Fibroblast of lung (primary cell): ENCODE measurements around the gene CTSZ.

Source experiments
- EZH2 ChIP-seq: IDR thresholded peaks from 2 replicates; pipeline ENCODE4 v1.5.1; 2012; ENCODE audit warnings: low read length, control low read depth, mild to moderate bottlenecking; ENCODE audit errors: missing control alignments
- TF ChIP-seq, protein P1 (sequence below), 2 donors: IDR thresholded peaks in 1 of 2; conservative IDR thresholded peaks in 1 of 2; 1 replicate in 1 of 2; 2 replicates in 1 of 2; pipeline ENCODE4 v1.5.1; 2011 to 2012; ENCODE audit warnings: low read length in 2 of 2, control low read depth in 1 of 2, inconsistent platforms in 1 of 2, low read depth in 1 of 2, mild to moderate bottlenecking in 1 of 2

GRCh38 chr20:58976061-58976730 is 30.9 kb downstream of the CTSZ start:
- TF ChIP-seq, protein P1, sequence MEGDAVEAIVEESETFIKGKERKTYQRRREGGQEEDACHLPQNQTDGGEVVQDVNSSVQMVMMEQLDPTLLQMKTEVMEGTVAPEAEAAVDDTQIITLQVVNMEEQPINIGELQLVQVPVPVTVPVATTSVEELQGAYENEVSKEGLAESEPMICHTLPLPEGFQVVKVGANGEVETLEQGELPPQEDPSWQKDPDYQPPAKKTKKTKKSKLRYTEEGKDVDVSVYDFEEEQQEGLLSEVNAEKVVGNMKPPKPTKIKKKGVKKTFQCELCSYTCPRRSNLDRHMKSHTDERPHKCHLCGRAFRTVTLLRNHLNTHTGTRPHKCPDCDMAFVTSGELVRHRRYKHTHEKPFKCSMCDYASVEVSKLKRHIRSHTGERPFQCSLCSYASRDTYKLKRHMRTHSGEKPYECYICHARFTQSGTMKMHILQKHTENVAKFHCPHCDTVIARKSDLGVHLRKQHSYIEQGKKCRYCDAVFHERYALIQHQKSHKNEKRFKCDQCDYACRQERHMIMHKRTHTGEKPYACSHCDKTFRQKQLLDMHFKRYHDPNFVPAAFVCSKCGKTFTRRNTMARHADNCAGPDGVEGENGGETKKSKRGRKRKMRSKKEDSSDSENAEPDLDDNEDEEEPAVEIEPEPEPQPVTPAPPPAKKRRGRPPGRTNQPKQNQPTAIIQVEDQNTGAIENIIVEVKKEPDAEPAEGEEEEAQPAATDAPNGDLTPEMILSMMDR (conservative IDR thresholded peaks at IDR 0.05 in 1 of 2, IDR thresholded peaks at IDR 0.05 in 1 of 2; ENCODE audit: low read depth in 1 of 2, low read length in 2 of 2): no peak
- TF ChIP-seq EZH2: no peak
